HG03139 (cell line): Measurements from ENCODE around the gene NCAM1.
"Not testable (repeated sequence)": the region's sequence is repeated elsewhere in the genome, so short reads cannot be mapped to it uniquely, and the experiment has no call there.

ENCODE experiments used
- ATAC-seq: cut with Tn5 transposase; IDR thresholded peaks from one replicate; pipeline ENCODE4 v1.9.1; 2021; ENCODE audit not compliant: unreplicated experiment

Gene NCAM1

DNA sequence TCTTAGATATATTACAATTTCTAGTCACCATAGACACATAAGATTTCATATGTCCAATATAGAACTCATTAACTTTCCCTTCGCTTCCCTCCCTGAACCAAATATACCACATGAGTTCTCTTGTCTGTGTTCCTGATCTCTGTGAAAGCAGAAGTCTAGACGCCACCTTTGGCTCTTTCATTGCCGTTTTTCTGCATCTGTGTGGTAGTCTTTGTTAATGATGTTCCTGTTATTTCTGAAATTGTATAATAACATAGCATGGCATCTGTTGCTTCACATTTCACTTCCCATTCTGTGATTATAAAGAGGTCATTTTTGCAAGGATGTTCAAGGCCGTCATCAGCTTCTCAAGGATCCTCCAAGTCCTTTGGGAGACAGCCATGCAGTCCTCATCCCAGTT, 58.5 kb downstream of the NCAM1 start:
- no peak for ATAC-seq

GRCh38 chr11:113021111-113021510, 59.9 kb downstream of the NCAM1 start:
- no peak for ATAC-seq

DNA sequence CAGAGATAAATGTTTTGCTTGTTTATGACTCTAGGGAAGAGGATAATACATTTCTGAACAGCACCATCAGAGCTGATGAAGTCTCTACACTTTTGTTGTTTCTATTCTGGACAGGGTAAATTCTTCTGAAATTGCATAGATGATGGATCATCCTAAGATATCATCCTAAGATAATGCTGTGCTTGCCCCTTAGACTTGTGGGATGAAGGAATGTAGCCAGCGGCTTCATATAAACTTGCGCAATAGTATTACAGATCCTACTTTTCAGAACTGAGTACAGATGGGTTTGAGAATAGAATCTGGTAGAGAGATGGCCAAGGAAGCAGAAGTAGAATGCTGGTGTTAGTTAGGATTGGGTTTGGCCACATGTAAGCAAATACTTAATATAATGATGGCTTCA, 61.0 kb downstream of the NCAM1 start:
- no peak for ATAC-seq

- ATAC-seq, result no peak
Measured at GRCh38 chr11:113023228-113023627, 62.0 kb downstream of the NCAM1 start.

DNA sequence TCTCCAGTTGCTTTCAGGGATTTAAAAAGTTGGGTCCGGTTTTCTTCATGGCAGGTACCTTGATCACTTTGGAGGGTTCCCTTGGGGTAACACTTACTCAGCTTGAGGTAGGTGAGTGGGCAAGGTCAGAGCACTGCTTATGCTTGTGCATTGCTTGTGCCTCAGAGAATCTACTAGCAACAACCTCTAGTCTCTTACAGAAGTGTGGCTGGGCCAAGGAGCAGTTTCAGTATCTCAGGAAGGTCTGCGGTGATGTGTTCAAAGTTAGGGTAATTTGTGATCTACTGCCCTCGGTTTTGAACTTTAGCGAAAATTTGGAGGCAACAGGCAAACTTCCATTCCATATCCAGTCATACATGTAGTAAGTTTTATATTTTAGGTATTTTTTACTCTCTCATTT, 62.8 kb downstream of the NCAM1 start:
- no peak for ATAC-seq

DNA sequence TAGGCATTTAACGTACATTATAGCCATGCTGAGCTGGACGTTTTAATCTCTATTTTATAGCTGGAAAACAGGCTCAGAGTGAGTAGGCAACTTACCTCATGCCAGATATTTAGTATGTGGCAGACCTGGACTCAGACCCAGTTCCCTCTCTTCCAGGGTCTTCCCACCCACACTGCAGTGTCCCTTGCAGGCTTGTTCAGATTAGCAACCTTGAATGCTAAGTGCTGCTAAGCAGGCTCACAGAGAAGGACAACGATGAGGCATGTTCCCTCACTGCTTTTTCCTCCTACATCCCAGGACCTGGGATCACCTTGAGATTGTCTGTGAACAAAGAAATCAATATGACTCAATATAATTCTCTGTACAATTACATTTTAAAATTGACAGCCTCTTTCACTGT, 65.6 kb downstream of the NCAM1 start:
- ATAC-seq, result no peak

GRCh38 chr11:113034576-113034975, 73.4 kb downstream of the NCAM1 start:
- no peak for ATAC-seq

DNA sequence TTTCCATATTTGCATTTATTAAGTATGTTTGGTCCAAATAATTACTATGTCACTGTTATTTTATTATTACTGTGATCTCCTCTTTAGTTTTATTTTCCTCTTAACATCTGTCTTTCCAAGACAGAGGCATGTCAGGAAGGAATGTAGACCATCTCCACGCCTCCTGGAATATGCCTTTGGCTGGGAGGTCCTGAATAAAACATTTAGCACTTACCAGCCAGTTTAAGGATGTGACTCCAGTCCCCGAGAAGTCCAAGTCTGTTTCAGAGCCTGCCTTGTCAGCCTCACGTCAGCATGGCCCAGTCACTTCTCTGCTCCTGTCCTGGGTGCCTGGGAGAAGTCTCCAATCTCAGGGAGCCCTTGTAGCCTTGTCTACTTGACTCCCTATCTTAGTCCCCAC, 74.5 kb downstream of the NCAM1 start:
- ATAC-seq, result no peak

DNA sequence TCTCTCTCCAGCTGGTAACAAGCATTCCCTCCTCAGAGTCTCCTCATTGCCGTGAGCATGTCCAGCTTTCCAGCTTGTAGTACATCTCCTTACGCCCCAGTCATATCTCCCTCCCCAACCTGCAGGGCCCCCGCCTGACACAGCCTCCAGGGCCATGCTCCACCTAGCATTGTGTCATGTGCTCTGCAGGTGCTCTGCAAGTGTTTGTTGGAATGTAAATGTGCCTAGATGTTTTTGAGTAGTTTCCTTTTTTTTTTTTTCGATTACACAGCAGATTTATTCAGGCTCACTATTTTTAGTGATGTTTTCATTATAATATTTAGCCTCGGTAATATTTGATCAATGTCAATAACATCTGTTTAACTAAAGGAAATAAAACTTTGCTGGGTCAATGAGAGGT, 82.5 kb downstream of the NCAM1 start:
- ATAC-seq, result no peak

DNA sequence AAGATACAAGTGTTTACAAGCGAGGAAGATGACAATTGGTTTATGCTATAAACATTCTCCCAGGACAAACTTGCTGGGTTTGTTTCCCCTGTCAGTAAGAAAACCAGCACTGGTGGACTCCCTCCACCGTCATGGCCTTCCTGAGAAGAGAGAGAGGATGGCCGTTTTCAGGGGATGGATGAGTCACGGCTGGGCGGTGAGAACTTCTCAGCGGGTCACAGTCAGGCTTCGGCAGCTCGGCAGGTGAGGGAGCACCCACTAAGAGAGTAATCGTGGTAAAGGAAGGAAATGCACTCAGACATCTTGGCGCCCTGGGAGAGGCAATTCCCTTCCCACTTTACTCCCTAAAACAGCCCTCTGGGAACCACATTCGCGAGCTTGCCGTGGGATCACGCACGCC, 83.9 kb downstream of the NCAM1 start:
- no peak for ATAC-seq

DNA sequence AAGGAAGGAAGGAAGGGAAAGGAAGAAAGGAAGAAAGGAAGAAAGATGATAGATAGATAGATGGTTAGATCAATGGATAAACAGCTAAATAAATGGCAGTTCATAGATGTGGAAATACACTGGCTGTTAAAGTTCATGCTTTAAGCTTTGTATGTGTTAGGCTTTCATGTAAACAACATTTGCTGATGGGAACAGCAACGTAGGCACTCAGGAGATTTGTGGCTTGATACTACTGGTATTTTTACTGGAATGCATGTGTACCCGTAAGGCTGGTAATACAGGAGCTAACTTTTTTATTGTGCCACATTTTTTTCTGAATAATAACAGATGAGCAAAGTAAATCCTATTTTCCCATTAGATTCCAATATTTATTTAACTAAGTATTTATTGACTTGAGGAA, 85.6 kb downstream of the NCAM1 start:
- ATAC-seq, result no peak

DNA sequence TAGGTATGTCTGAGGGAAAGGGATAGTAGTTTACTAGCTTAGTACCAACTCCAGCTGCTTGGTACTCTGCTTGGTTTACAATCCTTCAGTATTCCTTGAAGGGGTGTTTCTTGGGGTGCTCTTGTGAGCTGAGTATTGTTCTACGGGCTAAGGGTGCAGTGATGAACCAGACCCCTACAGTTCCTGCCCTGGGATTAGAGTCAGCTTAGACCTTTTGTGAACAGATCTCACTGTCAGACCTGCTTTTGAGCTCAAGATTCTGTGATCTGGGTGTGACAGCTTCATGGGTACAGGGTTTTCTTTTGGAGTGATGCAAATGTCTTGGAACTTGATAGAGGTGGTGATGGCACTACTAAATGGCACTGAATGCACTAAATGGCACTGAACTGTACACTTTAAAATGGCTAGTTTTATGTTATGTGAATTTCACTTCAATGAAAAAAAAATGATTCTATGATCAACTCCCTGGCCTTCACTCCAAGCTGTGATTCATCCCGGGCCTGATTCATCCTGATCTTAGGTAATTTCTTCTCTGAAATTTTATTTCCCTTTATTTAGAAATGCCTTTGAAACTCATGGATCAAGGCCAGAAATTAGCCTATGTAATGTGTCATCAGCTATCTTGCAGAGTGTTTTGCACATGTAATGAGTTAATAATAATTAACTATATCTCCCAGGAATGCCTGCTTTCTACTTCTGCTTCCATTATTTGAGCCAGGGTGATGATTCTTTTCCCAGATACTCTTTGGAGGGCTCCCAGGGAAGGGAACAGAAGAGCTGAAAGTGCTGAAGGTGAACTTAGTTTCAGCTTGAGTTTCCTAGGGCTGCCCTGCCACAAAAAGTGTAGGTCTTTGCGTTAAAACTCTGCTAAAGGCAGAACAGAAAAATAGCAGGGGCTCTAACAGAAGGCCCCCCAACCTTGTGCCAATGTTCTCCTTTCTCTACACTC, 87.9 kb downstream of the NCAM1 start:
- no peak for ATAC-seq

DNA sequence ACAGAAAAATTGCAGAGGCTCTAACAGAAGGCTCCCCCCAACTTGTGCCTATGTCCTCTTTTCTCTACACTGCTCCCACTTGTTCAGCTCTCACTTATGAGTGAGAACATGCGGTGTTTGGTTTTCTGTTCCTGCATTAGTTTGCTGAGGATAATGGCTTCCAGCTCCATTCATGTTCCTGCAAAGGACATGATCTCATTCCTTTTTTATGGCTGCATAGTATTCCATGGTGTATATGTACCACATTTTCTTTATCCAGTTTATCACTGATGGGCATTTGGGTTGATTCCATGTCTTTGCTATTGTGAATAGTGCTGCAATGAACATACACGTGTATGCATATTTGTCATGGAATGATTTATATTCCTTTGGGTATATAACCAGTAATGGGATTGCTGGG, 91.8 kb downstream of the NCAM1 start:
- not testable (repeated sequence) for ATAC-seq

- ATAC-seq, result no peak
Measured at GRCh38 chr11:113057038-113057437, 95.8 kb downstream of the NCAM1 start.

- no peak for ATAC-seq
Measured at GRCh38 chr11:113059548-113059947, 98.3 kb downstream of the NCAM1 start.

DNA sequence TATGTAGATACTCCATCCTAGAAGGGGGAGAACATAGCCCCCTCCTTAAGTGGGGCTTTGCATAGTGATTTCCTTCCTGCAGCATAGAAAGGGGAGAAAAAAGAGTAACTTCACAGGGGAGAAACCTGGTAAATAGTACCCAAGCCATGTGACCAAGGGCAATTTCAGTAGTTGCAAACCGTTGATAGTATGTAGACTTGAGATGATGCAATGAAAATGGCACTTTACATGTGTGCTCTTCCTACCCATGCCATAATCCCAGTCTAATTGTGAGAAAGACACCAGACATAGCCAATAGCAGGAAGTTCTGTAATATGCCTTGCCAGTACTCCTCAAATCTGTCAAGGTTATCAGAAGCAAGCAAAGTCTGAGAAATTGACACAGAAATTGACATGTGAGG, 104.1 kb downstream of the NCAM1 start:
- ATAC-seq, result no peak

- ATAC-seq, result no peak
Measured at GRCh38 chr11:113072237-113072858, 111.1 kb downstream of the NCAM1 start.

- no peak for ATAC-seq
Measured at GRCh38 chr11:113073290-113073953, 112.2 kb downstream of the NCAM1 start.

- ATAC-seq, result no peak
Measured at GRCh38 chr11:113075586-113076095, 114.4 kb downstream of the NCAM1 start.

- ATAC-seq, result no peak
Measured at GRCh38 chr11:113077379-113077778, 116.2 kb downstream of the NCAM1 start.

- no peak for ATAC-seq
Measured at GRCh38 chr11:113082341-113082955, 121.2 kb downstream of the NCAM1 start.
